Urothelium cell line (cell line): ENCODE results near the gene CRTC1.

Experiments
- DNase-seq: peaks from one replicate; pipeline ENCODE4 v3.0.0; 2011; ENCODE audit warnings: low spot score, mixed read lengths
- FAIRE-seq: peaks from 2 replicates; lab custom pipeline; 2011; peaks lifted over from hg19 to GRCh38; lab: Jason Lieb, UNC

The CRTC1 gene

DNA sequence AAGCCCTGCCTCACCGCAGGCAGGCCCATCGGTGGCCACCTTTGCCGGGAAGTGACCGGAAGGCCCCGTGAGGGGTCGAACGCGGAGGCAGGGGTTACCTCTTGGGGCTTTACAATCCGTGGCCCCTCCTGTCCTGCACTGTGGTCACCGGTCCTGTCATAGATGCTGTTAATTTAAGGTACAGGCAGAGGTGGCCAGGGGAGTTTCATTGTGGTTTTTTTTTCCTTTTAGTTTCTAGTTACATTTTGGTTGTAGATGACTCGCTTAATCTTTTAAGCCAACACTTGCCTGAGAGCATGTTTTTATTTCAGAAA lies 94.6 kb downstream of the CRTC1 start:
- FAIRE-seq: no peak
- no peak for DNase-seq

DNA sequence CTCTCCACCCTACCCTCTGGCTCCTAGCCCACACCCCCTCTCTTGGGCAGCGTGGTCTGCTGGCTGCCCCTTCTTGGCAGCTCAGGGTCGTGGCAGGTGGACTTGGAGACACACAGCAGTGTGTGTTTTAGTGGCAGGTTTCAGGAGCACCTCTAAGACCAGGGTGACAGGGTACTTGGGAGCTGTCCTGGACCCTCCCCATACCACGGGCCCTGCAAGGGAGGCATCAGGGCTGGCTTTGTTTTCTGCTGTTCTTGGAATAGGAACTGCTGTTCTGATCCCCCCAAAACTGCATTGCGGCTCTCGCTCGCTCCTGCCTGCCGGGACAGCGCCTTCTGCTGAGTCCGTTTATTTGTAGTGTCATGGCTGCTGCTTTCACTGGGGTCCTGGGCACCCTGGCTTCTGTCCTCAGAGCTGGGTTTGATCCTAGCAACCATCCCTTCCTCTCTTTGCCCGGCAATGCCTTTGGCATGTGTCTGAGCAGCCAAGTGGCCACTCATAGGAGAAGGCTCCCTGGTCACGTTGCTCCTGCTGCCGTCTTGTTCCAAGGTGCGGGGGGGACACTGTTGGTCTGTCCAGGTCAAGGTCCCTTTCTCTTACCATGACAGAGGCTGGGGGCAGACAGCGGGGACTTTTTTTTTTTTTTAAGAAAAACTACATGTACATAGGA lies 95.5 kb downstream of the CRTC1 start:
- FAIRE-seq: no peak
- no peak for DNase-seq

- FAIRE-seq (no peak), DNase-seq (no peak)
Observed at GRCh38 chr19:18780081-18780480, 96.6 kb downstream of the CRTC1 start.

DNA sequence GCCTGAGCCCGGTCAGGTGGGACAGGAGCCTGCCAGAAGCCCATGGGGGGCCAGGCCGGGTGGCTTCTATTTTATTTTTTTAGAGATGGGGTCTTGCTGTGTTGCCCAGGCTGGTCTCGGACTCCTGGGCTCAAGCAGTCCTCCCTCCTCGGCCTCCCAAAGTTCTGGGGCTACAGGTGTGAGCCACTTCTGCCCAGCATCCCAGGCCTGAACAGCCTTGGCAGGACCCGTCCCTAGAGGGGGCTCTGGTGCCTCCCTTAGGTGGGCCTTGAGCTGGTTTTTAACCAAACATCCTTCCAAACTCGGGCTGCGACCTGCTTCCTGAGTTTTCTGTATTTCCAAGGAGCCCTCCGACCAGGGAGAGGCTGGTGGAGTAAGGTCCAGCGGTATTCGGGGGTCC lies 97.2 kb downstream of the CRTC1 start:
- DNase-seq: no peak
- FAIRE-seq: no peak

DNA sequence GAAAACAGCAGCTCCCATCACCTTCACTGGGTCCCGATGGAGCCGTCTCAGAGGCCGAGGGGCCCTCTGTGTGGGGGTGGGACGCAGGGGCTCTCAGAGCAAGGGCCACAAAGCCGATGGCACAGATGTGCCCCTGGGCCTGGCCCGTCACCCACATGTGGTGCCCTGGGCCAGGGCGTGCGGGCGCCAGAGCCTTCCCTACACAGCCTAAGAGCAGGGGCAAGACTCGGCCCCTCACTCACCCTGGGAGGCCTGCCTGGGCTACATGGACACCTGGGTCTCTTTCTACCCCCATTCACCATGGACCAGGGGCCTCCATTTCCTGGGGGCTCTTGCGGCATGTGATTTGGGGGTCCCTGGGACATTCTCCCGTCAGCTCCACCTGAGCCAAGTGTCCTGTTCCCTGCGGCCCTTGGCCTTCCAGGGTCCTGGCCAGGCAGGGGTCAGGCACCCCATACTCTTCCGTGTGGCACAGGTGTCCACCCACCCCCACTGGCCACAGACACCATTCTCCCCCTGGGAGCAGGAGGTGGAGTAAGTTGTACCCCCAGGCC lies 97.6 kb downstream of the CRTC1 start:
- FAIRE-seq: no peak
- no peak for DNase-seq

DNA sequence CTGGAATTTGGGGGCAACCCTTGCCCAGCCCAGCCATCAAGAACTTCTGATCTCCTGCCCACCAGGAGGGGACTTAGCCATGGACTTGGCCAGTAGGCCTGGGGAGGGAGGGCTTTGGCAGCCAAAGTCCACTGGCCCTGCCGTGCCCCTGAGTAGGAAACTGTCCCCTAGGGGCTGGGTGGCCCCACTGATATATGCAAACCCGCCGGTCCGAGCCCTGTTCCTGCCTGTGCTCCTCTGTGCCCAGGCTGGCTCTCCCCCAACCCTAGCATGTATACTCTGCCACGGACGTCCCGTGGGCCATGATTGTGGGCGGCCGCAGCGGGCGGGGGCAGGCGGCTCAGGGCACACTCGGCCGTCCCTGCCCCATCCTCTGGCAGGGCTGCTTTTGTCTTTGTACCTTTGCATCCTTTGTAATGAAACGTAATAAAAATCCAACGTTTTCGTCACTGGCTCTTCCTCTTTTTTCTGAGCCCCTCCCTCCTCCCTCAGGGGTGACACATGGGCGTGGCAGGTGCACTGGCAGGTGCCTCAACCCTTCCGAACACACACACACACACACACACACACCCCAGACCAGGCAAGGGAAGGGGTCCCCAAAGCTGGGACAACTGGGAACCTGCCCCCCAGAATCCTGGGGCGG lies 98.5 kb downstream of the CRTC1 start:
- no peak for DNase-seq
- FAIRE-seq: no peak

GRCh38 chr19:18782559-18783225 lies 99.2 kb downstream of the CRTC1 start:
- no peak for FAIRE-seq

GRCh38 chr19:18783958-18784785 lies 100.7 kb downstream of the CRTC1 start:
- FAIRE-seq: no peak
- no peak for DNase-seq

More at GRCh38 chr19:18782559-18783225, 99.2 kb downstream of the CRTC1 start:
- no peak for DNase-seq

GRCh38 chr19:18784786-18785120 lies 101.3 kb downstream of the CRTC1 start:
- FAIRE-seq: no peak

GRCh38 chr19:18785179-18786124 lies 102.0 kb downstream of the CRTC1 start:
- FAIRE-seq: no peak
- peak; percentile 30 for DNase-seq

More at GRCh38 chr19:18784786-18785120, 101.3 kb downstream of the CRTC1 start:
- no peak for DNase-seq

- DNase-seq (no peak), FAIRE-seq (no peak)
Observed at GRCh38 chr19:18788529-18789421, 105.3 kb downstream of the CRTC1 start.

DNA sequence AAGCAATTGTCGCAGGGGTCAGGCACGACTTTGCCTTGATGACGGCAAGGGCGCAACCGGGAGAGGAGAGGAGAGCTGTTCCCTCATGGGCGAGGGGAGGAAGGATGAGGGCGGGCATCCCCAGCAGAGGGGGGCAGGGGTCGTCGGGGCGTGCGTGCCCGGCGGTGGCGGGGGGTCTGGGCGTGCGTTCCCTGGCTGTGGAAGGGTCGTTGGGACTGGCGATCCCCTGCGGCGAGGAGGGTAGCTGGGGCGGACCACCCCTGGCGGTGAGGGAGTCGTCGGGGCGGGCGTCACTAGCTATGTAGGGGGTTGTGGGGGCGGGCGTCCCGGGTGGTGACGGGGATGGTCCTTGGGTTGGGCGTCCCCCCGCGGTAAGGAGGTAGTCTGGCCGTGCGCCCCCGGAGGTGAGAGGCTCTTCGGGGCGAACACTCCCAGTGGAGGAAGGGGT lies 106.0 kb downstream of the CRTC1 start:
- DNase-seq: no peak
- FAIRE-seq: no peak

GRCh38 chr19:18789883-18790565 lies 106.5 kb downstream of the CRTC1 start:
- no peak for FAIRE-seq
- DNase-seq: no peak

- DNase-seq (no peak), FAIRE-seq (no peak)
Observed at GRCh38 chr19:18790566-18791314, 107.3 kb downstream of the CRTC1 start, which contains the start of gene COMP. Gene COMP, minus strand, starts transcription at chr19:18791305. Its CDS starts 36 bp downstream, at chr19:18791269.

GRCh38 chr19:18791315-18791678 lies 107.8 kb downstream of the CRTC1 start:
- no peak for FAIRE-seq
- no peak for DNase-seq

DNA sequence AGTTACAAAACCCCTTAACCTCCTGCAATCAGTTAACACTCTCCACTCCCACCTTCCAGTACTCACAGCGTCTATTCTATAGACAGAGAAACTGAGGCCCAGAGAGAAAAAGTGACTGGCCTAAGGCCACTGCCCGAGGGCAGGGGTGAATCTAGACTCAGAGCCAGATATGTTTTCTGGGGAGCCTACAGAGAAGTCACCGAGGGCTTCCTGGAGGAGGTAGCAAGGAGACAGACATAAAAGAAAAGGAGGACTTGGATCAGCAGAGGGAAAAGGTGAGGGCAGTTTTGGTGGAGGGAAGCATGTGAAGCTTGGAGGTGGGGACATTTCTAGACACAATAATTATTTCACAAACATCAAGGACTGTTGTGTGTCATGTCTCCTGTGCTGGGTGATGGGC lies 109.2 kb downstream of the CRTC1 start:
- DNase-seq (no peak), FAIRE-seq (no peak)

DNA sequence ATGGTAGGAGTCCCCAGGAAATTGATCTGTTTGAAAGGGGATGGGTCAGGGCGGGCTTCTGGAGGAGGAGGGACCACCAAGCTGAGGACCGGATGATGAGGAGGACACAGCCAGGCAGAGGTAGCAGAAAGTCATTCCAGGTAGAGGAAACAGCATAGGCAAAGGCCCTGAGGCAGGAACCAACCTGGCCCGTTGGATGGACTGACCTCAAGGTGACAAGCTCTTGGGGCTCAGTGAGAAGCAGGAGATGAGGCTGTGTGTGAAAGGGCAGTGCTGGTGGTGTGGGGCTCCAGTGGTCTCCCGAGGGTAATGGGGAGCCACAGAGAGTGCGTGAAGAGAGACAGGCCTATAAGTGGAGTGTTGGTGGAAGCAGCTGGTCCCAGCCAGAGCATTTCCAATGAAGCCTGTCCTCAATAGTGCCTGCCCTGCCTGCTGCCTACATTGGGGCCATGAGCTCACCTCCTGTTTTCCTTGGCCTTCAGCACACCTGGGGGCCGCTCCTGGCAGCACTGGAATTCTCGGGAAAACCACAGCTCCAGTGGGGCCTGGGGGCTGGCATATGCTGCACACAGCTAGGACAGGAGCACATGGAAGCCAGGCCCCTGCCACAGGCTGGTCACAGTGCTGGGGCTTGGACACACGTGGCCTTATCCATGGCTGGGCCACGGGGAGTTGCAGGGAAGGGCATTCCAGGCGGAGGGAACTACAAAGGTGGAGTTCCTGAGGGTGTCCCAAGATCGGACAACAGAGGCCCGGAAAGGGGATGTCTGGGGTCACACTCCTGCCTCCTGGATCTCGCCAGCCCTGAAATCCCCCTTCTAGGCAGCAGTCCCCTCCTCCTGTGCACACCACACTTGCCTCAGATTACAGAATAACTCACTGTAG lies 109.9 kb downstream of the CRTC1 start:
- DNase-seq (no peak), FAIRE-seq (no peak)
